ENCODE data around the gene CCR3.

CCR3 gene

DNA sequence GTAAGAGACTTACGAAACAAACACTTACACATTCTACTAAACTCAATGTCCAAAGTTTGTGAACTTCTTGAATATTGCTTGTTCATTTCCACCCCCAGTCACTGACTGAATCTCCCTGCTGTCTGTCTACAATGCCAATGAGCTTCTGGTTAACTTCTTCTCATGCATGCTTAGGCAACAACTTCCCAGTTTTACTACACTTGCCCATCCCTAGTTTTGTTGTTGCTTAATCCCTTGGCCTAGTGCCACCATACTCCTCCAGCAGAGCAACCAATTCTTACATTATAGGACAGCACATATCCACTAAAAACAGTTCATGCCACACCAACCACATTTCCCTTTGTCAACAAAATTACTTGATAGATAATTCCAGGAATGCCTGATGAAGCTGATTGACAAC lies 70.7 kb downstream of the CCR3 start:
- Histone ChIP-seq H3K9ac (ENCODE audit: low read depth in 1 of 2, low read length in 2 of 2) (no peak overlapping the region), H3K9me3 (ENCODE audit: control insufficient read depth in 2 of 2, low read length in 2 of 2) (no peaks in the 10 kb centered on the region), H3K27ac (ENCODE audit: low read depth in 2 of 2, low read length in 2 of 2) (no peak overlapping the region), H3K27me3 (ENCODE audit: control insufficient read depth in 2 of 2, insufficient read depth in 2 of 2, low read length in 2 of 2) (no peaks in the 10 kb centered on the region), H3K4me3 (ENCODE audit: low read length in 2 of 2) (no peak overlapping the region), H3K4me1 (ENCODE audit: control insufficient read depth in 2 of 2, insufficient read depth in 2 of 2, low read length in 2 of 2) (no peaks in the 10 kb centered on the region), H3K36me3 (ENCODE audit: control insufficient read depth in 2 of 2, insufficient read depth in 2 of 2, low read length in 2 of 2) (no peaks in the 10 kb centered on the region)

DNA sequence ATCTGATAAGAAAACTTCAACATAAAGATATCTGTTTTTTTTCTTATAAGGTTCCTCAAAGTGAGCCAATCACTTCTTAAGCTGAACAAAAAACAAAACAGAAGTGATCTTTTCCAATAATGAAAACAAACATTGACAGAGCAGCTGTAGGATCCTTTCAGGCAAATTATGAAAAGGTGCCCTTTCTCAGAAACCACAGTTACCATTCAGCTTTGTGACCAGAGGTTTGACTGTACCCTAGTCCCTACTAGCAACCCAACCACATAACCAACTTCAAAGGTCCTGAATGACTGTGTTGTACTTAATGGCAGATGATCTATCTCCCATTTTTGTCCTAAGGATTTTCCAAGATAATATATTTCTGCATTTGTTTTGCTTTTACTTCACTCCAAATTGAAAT lies 72.3 kb downstream of the CCR3 start:
- H3K27me3 ChIP-seq (ENCODE audit: control insufficient read depth in 2 of 2, insufficient read depth in 2 of 2, low read length in 2 of 2): no peaks in the 10 kb centered on the region
- H3K4me1 ChIP-seq (ENCODE audit: control insufficient read depth in 2 of 2, insufficient read depth in 2 of 2, low read length in 2 of 2): no peaks in the 10 kb centered on the region
- no peaks in the 10 kb centered on the region for H3K9me3 ChIP-seq (ENCODE audit: control insufficient read depth in 2 of 2, low read length in 2 of 2)
- no peak overlapping the region for H3K9ac ChIP-seq (ENCODE audit: low read depth in 1 of 2, low read length in 2 of 2)
- no peaks in the 10 kb centered on the region for H3K36me3 ChIP-seq (ENCODE audit: control insufficient read depth in 2 of 2, insufficient read depth in 2 of 2, low read length in 2 of 2)
- H3K27ac ChIP-seq (ENCODE audit: low read depth in 2 of 2, low read length in 2 of 2): no peak overlapping the region
- H3K4me3 ChIP-seq (ENCODE audit: low read length in 2 of 2): no peak overlapping the region

DNA sequence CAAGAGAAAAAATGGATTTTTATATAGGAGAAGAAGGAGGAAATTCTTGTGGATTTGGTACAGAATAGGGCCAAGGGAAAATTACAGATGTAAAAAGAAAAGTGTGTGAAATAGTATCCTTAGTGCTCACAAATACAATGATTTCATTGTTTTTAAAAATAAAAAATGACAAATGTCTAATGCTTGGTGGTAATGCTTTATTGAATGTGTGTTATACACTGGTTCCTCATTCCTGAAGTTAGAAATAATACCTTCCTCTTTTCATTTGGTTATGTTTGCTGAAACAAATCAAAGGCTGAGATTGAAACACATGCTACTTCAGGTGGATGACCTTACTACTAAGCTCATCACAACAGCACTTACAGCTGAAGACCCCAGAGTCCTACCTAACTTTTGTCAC lies 73.9 kb downstream of the CCR3 start:
- no peaks in the 10 kb centered on the region for H3K36me3 ChIP-seq (ENCODE audit: control insufficient read depth in 2 of 2, insufficient read depth in 2 of 2, low read length in 2 of 2)
- H3K4me3 ChIP-seq (ENCODE audit: low read length in 2 of 2): no peak overlapping the region
- H3K27me3 ChIP-seq (ENCODE audit: control insufficient read depth in 2 of 2, insufficient read depth in 2 of 2, low read length in 2 of 2): no peaks in the 10 kb centered on the region
- H3K27ac ChIP-seq (ENCODE audit: low read depth in 2 of 2, low read length in 2 of 2): no peak overlapping the region
- H3K9ac ChIP-seq (ENCODE audit: low read depth in 1 of 2, low read length in 2 of 2): no peak overlapping the region
- H3K4me1 ChIP-seq (ENCODE audit: control insufficient read depth in 2 of 2, insufficient read depth in 2 of 2, low read length in 2 of 2): no peaks in the 10 kb centered on the region
- H3K9me3 ChIP-seq (ENCODE audit: control insufficient read depth in 2 of 2, low read length in 2 of 2): no peaks in the 10 kb centered on the region
